Measurements from ENCODE around the gene ELMO1.

The ELMO1 gene

DNA sequence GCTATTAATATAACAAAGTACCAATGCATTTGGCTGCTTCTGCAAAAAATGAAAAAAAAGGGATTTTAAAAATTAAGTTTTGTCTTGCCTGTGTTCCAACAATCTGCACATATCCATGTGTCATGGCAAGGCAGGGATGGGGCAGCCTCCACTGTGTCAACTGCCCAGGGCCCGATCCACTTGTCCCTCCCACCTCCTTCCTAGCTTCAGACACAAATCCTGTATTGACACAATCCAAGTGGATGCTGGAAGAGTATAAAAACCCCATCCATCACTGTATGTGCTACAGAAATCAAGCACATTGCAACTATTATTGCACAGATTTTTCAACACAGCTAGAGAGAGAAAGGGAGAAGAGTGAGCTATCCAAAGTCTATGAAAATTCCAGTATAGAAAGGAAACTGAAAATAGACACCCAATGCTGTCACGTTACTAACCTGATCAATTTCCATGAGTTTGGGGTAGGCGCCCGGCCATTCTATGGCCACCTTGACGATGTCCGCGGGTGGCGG, 106.4 kb downstream of the ELMO1 start:
- no peak for DNase-seq

DNA sequence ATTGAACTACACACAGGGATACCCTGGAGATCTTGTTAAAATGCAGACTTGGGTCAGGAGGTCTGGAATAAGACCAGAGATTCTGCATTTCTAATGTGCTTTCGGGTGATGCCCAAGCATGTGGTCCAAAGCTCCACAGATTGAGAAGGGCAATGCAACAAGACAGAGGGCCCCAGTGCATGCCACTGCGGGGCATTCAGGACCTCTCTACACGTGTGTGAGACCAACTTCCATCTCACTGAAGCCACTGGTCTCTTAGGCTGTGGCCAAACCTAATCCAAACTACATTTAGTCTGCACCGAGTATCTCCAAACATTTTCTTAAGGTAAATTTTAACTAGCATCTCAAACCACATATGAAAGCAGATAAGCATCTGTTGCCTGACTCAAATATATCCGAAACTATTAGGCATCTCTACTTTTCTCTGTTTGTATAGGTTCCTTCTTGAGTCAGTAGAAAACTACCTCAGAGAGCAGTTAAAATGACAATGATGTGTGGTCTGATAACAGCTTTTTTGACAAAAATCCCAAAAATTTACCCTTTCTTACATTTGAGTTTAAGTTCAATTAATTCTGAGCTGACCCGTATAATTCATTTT, 107.5 kb downstream of the ELMO1 start:
- DNase-seq = no peak

DNA sequence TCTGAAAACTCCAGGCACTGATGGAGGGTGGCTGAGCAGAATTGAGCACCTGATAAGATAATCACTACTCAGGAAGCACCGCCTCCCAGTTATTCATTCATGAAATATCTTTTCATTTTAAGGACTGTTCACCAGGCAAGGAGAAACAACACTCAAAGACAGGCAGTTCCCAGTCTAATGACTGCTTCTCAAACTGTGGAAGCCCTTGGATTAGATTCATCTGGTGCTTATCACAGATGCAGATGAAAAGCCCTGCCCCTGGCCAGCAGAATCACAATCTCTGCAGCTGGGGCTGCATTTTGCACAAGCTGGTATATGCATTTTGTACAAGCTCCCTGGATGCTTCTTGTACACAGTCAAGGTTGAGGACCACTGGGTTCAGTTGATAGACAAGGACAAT, 109.7 kb downstream of the ELMO1 start:
- no peak for DNase-seq

DNA sequence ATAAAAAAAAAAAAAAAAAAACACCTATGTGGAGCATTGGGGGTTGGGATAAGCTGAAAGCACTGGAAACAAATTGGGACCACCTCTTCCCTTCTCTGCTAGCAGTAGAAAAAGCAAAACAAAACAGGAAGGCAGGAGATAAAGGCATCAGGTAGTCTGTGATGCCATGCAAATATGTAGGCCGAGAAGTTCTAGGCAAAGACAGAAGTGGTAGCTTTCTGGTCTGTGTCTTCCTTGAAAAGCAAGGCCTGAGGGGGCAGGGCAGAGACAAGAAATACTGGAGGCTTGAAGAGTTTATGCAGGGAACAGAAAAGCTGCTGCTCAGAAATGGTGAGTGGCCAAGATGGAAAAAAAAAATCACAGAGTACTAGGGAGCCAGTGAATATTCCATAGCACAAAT, 111.1 kb downstream of the ELMO1 start:
- DNase-seq = no peak

DNA sequence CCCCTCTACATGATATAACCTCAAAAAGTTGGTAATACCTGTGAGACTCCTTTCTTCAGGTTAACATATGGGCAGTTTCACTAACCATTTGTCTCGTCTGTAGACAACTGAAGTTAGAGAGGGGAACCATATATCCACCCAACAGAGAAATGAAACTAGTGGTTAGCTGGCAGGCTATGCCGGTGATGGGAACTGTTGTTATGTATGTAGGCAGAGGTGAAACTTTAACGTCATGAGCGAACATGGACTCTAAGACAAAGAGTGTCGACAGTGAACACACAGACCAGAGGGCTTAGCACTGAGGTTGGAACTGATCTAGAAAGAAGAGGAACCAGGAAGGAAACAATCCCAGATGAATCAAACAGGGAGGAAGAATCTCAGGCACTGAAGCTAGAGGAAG, 112.4 kb downstream of the ELMO1 start:
- no peak for DNase-seq

DNA sequence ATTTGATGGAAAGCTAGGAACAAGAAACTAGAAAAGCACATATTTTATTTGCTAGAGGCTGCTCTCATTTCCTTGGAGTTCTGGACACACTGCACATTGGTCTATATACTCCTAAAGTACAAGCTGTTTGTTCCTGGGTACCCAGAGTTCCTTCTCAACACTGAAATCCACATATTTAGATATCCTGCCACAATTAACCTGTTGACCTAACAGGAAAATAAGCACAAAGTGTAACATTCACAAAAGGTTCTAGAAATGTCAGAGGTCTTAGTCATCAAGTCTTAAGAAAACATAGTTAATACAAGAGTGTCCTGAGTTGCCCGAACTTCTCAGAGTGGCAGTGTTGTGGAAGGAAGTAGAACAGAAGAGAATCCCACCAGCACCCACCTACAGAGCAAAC, 115.6 kb downstream of the ELMO1 start:
- no peak for DNase-seq

DNA sequence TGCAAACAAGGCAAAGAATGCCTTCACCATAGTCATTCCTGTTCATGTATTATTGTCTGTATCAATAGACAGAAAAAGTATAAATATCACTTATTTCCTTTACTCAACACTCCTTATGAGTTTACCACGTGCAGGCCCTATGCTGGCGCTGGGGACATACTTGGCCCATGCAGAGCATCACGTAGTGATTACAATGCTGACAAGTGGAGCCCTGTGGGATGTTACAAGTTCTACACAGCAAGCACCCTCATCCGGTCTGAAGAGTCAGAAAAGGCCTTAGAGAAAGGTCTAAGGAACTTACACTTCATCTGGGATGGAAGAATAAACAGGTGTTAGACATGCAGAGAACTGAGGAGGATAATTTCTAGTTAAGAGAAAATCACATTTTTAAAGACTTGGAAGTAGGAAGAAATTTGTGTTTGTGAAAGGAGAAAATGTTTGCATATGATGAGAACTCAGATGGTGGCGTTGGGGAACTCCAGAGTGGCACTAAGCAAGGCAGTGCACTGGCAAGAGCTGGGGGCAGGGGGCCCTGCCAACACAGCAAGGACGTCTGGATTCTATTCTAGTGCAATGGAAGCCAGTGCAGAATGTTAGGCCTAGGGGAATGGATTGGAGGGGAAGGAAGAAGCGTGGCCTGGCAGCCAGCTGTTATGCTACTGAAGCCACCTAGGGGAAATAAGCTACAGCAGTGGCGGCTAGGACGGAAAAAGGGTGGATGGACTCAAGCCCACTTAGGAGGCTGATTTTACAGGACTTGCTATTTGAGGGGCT, 116.2 kb downstream of the ELMO1 start:
- no peak for DNase-seq

DNA sequence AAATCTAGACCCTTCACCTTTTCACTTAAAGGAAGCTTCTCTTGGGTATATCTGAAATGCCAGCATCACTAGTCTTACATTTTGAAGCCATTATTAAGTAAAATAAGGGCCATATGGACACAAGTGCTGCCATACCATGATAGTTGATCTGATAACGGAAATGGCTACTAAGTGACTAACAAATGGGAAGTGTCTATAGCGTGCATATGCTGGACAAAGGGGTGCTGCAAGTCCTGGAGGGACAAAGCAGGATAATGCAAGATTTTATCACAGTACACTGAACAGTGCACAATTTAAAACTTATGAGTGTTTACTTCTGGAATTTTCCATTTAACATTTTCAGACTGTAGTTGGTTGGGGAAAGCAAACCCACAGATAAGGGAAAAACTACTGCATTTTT, 117.9 kb downstream of the ELMO1 start:
- no peak for DNase-seq

DNA sequence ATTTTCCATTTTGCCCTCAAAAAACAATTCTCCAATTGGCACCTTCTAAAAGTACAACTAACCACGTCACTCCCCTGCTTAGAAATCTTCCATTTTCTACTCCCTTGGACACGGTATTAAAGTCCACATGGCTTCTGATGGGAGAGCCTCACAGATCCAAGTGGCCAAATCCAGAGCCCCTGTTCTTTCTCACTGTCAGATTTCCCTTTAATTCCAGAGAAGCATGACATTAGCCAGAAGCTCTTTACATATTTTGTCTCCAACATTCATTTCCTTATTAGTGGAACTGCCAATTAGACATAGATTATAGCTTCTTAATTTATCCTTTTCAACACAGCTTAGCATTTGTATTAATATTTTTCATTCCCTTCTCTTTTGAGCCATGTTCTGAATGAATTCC, 118.7 kb downstream of the ELMO1 start:
- no peak for DNase-seq

DNA sequence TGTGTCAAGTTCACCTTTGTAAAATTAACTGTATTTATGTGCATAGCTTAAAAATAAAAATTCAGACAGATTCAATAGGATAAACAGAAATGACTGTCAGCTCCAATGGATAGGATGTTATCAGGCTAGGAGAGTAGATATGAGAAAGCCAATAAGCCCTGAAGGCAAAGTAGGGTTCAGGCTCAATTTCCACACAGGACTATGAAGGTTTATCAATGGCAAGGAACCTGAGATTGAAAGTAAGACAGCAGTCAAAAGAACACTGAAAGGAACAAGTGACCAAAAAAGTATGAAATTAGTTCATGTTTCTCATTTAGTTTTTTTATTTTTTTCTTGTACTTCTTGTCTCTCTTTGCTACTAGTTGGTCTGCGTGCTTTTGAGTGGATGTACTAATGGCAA, 121.4 kb downstream of the ELMO1 start:
- no peak for DNase-seq

DNA sequence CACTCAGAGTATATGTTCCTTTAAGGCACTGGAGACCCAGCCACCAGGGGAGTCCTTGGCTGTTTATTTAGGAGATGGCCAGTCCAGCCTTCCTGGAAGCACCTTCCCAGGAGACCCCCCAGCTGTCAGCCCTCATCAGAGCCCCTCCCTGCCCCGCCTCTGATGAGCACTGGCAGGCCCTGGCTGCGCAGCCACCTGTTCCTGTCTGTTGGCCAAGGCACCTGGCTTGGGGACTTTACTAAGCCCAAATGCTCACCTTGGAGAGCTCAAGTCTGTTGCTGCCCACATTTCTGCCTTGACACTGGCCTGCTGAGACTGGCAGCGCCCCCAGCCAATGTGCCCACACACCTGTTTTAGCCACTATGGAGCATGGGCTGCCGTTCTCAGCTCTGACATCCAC, 124.7 kb downstream of the ELMO1 start:
- DNase-seq = no peak

DNA sequence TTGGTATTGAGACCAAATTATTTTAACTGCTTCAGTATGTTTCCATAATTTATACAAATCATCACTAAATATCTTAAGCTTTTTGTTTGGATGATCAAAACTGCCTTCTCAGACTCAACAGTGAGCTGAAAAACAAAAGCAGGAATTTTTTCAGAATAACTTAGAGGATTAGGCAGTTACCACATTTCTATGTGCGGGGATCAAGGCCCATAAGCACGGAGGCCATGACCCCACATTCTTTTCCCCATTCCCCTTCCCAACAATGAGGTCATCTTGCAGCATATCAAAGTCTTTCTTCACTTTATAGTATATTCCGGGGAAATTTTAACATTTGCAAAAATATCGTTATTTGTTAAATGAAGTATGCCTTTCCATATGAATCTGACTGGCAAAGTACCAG, 125.8 kb downstream of the ELMO1 start:
- no peak for DNase-seq

DNA sequence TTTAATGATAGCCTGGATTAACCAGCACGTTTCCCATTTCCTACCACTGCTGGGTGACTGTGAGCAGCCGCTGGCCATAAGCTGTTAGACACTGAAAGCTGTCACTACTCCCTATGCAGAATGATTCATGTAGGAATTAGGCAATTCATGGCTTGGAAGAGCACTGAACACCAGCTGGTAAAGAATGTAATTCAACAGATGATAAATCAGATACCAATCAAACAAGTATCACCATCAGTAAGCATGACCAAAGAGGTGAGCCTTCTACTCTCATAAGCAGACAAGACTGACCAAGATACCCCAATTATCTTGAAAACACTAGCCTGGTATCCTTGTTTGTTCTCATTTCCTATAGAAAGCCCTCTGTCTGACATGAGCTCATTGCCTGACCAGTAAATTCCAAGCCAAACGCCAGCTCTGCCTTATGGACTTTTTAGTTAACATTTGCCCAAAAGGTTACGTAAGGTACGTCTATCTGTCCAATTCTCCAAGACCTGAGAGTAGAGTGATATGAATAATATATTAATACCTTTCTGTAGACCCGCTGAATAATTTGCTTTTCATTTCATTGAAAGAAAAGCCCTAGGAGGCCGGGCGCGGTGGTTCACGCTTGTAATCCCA, 127.7 kb downstream of the ELMO1 start:
- no peak for DNase-seq

DNA sequence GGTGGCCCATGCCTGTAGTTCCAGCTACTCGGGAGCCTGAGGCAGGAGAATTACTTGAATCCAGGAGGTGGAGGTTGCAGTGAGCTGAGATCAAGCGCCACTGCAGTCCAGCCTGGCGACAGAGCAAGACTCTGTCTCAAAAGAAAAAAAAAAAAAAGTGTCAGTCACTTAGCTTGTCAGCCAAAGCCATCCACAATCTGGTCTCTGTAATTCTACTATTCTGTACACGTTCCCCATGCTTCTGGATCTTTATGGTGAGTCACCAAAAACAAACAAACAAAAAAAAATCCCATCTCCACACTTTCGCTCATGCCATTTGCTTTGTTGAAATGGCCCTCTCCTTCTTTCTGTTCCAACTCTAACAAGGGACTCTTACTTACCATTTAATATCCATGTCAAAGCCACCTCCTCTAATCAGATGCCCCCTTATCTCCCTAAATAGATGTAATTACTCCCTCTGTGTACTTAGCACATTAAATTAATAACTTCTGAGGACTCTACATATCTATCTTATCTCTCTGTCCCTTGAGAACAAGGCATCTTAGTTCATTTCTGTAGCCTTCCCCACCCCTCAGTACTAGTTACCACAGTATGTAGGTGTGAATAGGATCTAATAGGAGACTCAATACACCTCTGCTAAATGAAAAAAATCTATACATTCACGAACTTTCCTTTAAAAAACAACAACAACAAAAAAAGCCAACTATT, 128.4 kb downstream of the ELMO1 start:
- no peak for DNase-seq

DNA sequence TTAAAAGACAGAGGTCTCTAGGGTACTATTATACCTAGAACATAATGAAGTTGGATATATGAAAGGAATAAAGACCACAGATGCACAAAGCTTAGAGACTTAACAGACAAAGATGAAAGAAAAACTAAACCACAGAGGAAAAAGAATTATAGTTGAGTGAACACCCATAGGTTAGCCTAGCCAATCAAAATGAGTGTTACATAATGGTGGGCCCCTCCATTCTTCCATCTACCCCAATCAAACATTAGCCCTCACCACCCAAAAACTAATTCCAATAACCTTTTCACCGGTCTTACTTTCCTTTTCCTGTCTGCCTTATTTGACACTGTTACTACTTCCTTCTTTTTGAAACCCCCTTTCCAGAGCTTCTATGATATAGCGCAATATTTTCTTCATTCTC, 130.1 kb downstream of the ELMO1 start:
- no peak for DNase-seq

DNA sequence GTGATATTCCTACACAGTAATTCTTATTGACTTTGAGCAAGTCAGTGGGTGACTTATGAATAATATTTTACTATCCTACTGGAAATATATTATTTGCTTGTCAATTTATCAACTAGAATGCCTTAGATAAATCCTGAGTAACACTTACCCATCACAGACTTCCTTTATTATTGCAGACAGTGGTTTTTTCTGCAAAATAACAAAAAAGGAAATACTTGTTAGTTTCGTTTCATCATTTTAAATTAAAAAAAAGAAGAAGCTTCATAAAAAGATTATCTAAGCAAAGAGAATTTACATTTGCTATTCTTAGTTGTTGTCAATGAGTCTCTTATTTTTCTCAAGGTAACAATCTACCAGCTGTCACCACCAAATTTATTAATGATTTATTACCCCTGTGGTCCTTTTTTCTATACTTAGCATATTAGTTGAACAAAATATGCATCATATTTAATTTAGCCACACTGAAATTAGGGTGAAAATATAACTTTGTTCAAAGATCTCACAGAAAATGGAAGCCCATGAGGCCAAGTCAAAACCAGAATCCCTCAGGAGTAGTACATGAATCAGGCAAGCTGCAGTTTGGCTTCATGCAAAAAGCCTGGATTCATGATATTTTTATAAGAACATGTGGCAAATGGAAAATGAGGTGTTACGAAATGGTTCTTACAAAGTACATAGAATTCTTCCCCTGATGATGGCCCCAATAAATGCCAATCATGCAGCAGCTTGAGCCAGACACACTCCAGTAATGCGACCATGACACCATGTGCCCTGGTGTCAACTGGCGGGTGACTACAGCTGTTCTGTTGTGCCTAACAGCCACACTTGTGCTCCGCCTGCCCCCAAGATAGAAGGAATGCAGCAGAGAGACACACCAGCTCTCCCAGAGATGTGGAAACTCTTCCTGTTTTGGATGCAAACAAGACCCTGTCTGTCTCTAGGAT, 132.6 kb downstream of the ELMO1 start:
- no peak for DNase-seq

DNA sequence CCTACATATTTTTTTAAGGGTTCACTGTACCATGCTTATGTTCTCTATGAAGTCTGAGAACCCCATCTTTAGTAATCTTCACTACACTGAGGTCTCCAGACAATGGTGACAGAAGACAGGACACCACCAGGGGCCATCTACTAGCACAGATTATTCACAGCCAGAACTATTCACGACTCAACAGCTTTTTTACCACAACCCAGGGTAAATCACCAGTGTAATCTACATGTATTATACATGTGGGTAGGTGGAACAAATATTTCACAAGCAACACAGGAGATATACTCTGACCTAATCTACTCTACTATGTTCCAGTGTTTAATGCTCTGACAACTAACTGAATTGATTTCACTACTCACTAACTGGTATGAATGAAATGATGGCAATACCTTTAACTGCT, 136.1 kb downstream of the ELMO1 start:
- DNase-seq = no peak

DNA sequence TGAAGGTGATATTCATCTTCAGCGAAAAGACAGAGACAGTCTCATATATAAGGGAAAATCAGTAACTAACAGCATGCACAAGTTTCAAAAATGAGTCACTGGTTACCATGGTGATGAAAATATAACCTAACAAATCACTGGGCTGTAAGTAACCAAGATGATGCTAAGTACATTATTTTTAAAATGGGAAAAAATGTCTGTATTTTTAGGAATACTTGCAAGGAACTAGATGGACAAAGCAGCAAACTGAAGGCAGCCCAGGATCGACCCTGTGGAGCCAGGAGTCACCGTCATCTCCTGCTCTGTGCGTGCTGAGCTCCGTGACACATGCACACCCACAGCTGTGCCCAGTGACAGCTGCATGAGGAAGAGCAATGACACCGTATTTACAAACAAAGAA, 137.3 kb downstream of the ELMO1 start:
- no peak for DNase-seq

DNA sequence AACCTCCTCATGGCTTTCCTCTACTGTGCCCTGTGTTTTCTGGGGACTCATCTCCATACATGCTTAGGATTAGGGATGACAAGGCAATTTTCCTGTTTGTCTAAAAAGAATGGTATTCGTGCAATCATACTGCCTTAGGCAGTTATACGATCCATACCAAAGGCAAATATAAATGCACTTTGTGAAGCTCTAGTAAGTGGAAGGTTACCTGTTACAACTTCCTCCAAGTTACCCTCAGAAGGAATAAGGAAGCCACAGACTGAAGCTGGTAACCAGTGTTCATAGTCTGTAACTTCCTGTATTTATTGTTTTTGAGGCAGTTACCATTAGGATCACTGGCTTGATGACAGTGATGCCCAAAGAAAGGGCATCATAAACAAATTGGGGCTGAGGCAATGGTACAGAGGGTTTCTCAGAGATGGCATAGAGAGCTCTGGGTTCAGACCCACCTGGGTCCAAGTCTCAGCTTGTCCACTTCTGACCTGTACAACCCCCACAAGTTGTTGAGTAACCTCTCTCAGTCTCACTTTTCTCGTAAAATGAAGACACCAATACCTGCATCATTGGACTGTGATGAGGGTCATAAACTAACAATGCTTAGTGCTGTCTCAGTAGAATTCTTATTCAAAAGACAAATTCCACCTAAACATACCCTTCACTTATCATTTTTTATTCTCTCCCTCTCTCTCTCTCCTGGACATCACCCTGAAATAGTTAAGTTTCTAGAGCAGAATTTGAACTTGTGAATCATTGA, 138.2 kb downstream of the ELMO1 start:
- DNase-seq = no peak

DNA sequence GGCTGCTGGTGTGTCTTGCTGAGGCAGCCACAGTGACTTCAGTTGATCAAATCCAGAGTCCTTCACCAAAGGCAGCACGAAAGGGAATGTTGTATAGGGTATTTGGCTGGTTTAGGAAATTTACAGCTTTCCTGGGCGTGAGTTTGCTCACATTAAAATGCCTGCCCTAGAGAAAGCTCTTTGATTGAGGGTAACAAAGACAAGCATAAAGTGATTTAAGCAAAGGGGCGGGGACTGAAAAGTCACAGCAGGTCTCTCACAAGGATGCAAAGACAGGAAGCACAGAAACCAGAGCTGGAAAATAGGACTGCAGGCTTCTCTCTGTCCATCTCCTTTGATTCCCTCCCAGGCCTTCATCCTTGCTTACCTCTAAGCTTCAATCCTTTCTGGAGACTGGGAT, 139.2 kb downstream of the ELMO1 start:
- no peak for DNase-seq

DNA sequence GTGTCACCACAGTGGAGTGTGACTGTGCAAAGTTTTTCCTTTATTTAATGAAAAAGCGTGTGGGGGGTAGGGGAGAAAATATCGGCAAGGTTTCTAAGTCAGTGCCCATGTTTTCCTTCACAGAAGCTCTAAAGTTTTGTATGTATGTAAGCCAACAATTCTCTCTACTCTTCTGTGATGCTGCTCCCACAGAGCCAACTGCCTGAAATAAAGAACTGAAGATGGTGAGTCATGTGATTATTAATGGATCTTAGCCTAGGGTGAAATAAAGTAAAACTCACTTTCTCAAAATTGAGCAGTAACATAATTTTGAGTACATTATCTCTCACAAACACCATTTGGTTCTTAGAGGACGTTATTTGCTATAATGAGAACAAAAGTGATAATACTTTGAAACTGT, 143.7 kb downstream of the ELMO1 start:
- no peak for DNase-seq

DNA sequence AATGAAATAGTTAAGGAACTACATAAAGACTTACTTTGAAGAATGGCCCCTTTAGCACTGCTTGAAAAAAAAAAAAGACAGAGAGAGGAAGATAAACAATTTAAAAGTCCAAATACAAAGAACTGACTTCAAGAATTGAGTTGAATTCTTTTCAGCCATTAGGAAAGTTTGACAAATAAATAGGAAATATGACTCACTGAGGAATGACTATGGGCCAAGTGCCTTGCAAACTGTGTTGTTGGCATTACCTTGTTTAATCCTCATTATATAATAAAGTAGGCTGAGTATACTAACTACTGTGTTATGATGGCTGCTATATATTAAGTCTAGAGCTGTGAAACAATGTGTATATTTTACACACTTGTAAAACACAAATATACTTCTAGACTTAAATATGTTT, 151.1 kb downstream of the ELMO1 start:
- no peak for DNase-seq
